HepG2 (cell line): Measurements from ENCODE around the gene TMUB1. TPM values are rescaled to one million over a fixed set of nuclear protein-coding genes. Genes with fewer than 3 reads are reported as not detected.

Source experiments
- AHDC1 ChIP-seq: sonication (generic); formaldehyde crosslinking; IDR thresholded peaks from 2 replicates; pipeline ENCODE4 v1.5.1; 2020; ENCODE audit warnings: mild to moderate bottlenecking, missing genetic modification reagents, borderline replicate concordance
- GMEB1 ChIP-seq: sonication (generic); formaldehyde crosslinking; IDR thresholded peaks from 2 replicates; pipeline ENCODE4 v1.5.1; 2020; ENCODE audit warnings: missing genetic modification reagents, mild to moderate bottlenecking, borderline replicate concordance
- IRF9 ChIP-seq: sonication (generic); formaldehyde crosslinking; IDR thresholded peaks from 2 replicates; pipeline ENCODE4 v1.8.0; 2022; ENCODE audit warnings: missing genetic modification reagents, mild to moderate bottlenecking, borderline replicate concordance
- KDM2A ChIP-seq: sonication (generic); formaldehyde crosslinking; IDR thresholded peaks from 2 replicates; pipeline ENCODE4 v1.4.0; 2020; ENCODE audit warnings: low read depth, missing genetic modification reagents, borderline replicate concordance
- KDM4B ChIP-seq: sonication (generic); formaldehyde crosslinking; IDR thresholded peaks from 2 replicates; pipeline ENCODE4 v1.4.0; 2020; ENCODE audit warnings: missing genetic modification reagents
- PHF8 ChIP-seq: sonication (generic); formaldehyde crosslinking; IDR thresholded peaks from 2 replicates; pipeline ENCODE4 v1.5.0; 2020; ENCODE audit warnings: missing genetic modification reagents
- REPIN1 ChIP-seq: sonication (generic); formaldehyde crosslinking; IDR thresholded peaks from 2 replicates; pipeline ENCODE4 v1.8.0; 2022; ENCODE audit warnings: missing genetic modification reagents, low read depth, mild to moderate bottlenecking, borderline replicate concordance
- SALL1 ChIP-seq: sonication (generic); formaldehyde crosslinking; IDR thresholded peaks from 2 replicates; pipeline ENCODE4 v1.8.0; 2022; ENCODE audit warnings: mild to moderate bottlenecking, missing genetic modification reagents
- SP4 ChIP-seq: sonication (generic); formaldehyde crosslinking; IDR thresholded peaks from 2 replicates; pipeline ENCODE4 v1.8.1; 2023; ENCODE audit warnings: mild to moderate bottlenecking, missing genetic modification reagents
- SRSF9 ChIP-seq: fragments of 200-400 bp; formaldehyde crosslinking; IDR thresholded peaks from 2 replicates; pipeline ENCODE4 v1.6.1; 2018; ENCODE audit warnings: borderline replicate concordance, mild to moderate bottlenecking, low read depth, low read length; ENCODE audit not compliant: insufficient read depth, poor library complexity, severe bottlenecking
- TFDP1 ChIP-seq: IDR thresholded peaks from 2 replicates; pipeline ENCODE4 v1.6.1; 2016; ENCODE audit warnings: missing compliant biosample characterization, missing genetic modification reagents, borderline replicate concordance
- ZBTB42 ChIP-seq: sonication (generic); formaldehyde crosslinking; IDR thresholded peaks from 2 replicates; pipeline ENCODE4 v1.5.0; 2020; ENCODE audit warnings: mild to moderate bottlenecking, missing genetic modification reagents
- ZBTB43 ChIP-seq: sonication (generic); formaldehyde crosslinking; conservative IDR thresholded peaks from 2 replicates; pipeline ENCODE4 v1.4.0; 2020; ENCODE audit warnings: missing genetic modification reagents
- ZBTB7B ChIP-seq: sonication (generic); formaldehyde crosslinking; IDR thresholded peaks from 2 replicates; pipeline ENCODE4 v1.4.0; 2020; ENCODE audit warnings: missing genetic modification reagents
- ZSCAN20 ChIP-seq: sonication (generic); formaldehyde crosslinking; IDR thresholded peaks from 2 replicates; pipeline ENCODE4 v1.4.0; 2020; ENCODE audit warnings: missing genetic modification reagents, mild to moderate bottlenecking, borderline replicate concordance
- ZSCAN22 ChIP-seq: sonication (generic); formaldehyde crosslinking; IDR thresholded peaks from 2 replicates; pipeline ENCODE4 v1.4.0; 2020; ENCODE audit warnings: mild to moderate bottlenecking, missing genetic modification reagents
- polyA plus RNA-seq, 8 experiments: library from polyadenylated mRNA; depleted of rRNA in 3 of 8; stranded (reverse) in 7 of 8; unstranded in 1 of 8; fragments of >200 nt; fragmentation: Illumina TruSeq in 4 of 8; extraction: Trizol in 4 of 8; gene quantifications; 2 replicates each; pipeline versions ENCODE4 v1.2.1 to v1.2.3, GENCODE V29; 2011 to 2016; ENCODE audit warnings: low read depth in 4 of 8, missing spikeins in 1 of 8, mixed read lengths in 1 of 8; ENCODE audit not compliant: insufficient read depth in 1 of 8
- total RNA-seq, 5 experiments: library from RNA; depleted of rRNA; stranded (reverse); fragments of >200 nt; fragmentation: Illumina TruSeq; extraction: Trizol; gene quantifications; 2 replicates each; pipeline ENCODE4 v1.2.3, GENCODE V29; 2016; ENCODE audit warnings: low read depth in 1 of 5

Gene TMUB1
- total and polyA plus RNA-seq, 2 of the 13 experiments (the other 11 are each of a cell fraction or from before 2014, with no cell fraction given): 44.8 to 51.6 TPM

- TF ChIP-seq IRF9 (CRISPR knock-in tag) (peak; percentile 76; the same call in 1 of the 2 replicates), KDM4B (CRISPR knock-in tag) (peak; percentile 44; the same call in 1 of the 2 replicates), SRSF9 (no peak), SP4 (CRISPR knock-in tag) (peak; percentile 55; the same call in 1 of the 2 replicates), ZBTB43 (CRISPR knock-in tag) (0 out of 2 replicates have a peak, but pooled peaks have one; percentile 24), ZBTB42 (CRISPR knock-in tag) (no peak), SALL1 (CRISPR knock-in tag) (peak; percentile 78), PHF8 (CRISPR knock-in tag) (peak; percentile 79), KDM2A (CRISPR knock-in tag) (peak; percentile 79; the same call in 1 of the 2 replicates), ZBTB7B (CRISPR knock-in tag) (no peak), TFDP1 (CRISPR knock-in tag) (peak; percentile 59; the same call in 1 of the 2 replicates), GMEB1 (CRISPR knock-in tag) (peak; percentile 62; the same call in 1 of the 2 replicates), REPIN1 (CRISPR knock-in tag) (peak; percentile 46; the same call in 1 of the 2 replicates), AHDC1 (no peak), ZSCAN20 (CRISPR knock-in tag) (no peak), ZSCAN22 (no peak)
Observed at GRCh38 chr7:151085691-151086620, 2.7 kb upstream of the TMUB1 start, which contains the start of gene AGAP3 (continued).
